ENCODE measurements around the gene PHYHIPL.

The PHYHIPL gene

GRCh38 chr10:59177031-59177797 is 771 bp downstream of the PHYHIPL start:
- Histone ChIP-seq H3K9me3 (ENCODE audit: insufficient read depth, low read length) (no peaks in the 10 kb centered on the region), H3K4me3 (ENCODE audit: low read length) (no peak overlapping the region), H3K27ac (ENCODE audit: low read length) (no peak overlapping the region), H2AFZ (ENCODE audit: low read depth, low read length) (no peak overlapping the region), H4K20me1 (ENCODE audit: insufficient read depth, low read length) (no peaks in the 10 kb centered on the region), H3K9ac (ENCODE audit: low read length) (no peak overlapping the region), H3K4me1 (ENCODE audit: low read length) (no peaks in the 10 kb centered on the region), H3K27me3 (ENCODE audit: low read depth, low read length) (no peaks in the 10 kb centered on the region), H3K4me2 (ENCODE audit: low read length) (no peak overlapping the region), H3K36me3 (replicated peaks; ENCODE audit: low read depth, low read length) (no peaks in the 10 kb centered on the region), H3K79me2 (ENCODE audit: low read length) (no peaks in the 10 kb centered on the region)
- no peak for TF ChIP-seq EZH2phosphoT487 (IDR thresholded peaks at IDR 0.05; ENCODE audit: low read depth)
- TF ChIP-seq CTCF (IDR thresholded peaks at IDR 0.05; ENCODE audit: low read depth, low read length): no peak

- Histone ChIP-seq H4K20me1 (ENCODE audit: insufficient read depth, low read length) (no peaks in the 10 kb centered on the region), H3K36me3 (replicated peaks; ENCODE audit: low read depth, low read length) (no peaks in the 10 kb centered on the region), H2AFZ (ENCODE audit: low read depth, low read length) (no peak overlapping the region), H3K27ac (ENCODE audit: low read length) (no peak overlapping the region), H3K4me2 (ENCODE audit: low read length) (no peak overlapping the region), H3K79me2 (ENCODE audit: low read length) (no peaks in the 10 kb centered on the region), H3K27me3 (ENCODE audit: low read depth, low read length) (no peaks in the 10 kb centered on the region), H3K4me3 (ENCODE audit: low read length) (no peak overlapping the region), H3K9ac (ENCODE audit: low read length) (no peak overlapping the region), H3K4me1 (ENCODE audit: low read length) (no peaks in the 10 kb centered on the region), H3K9me3 (ENCODE audit: insufficient read depth, low read length) (no peaks in the 10 kb centered on the region)
- no peak for TF ChIP-seq EZH2phosphoT487 (IDR thresholded peaks at IDR 0.05; ENCODE audit: low read depth)
- TF ChIP-seq CTCF (IDR thresholded peaks at IDR 0.05; ENCODE audit: low read depth, low read length): no peak
Measured at GRCh38 chr10:59177836-59178235, 1.4 kb downstream of the PHYHIPL start.

GRCh38 chr10:59179068-59179467 is 2.6 kb downstream of the PHYHIPL start:
- Histone ChIP-seq H4K20me1 (ENCODE audit: insufficient read depth, low read length) (no peaks in the 10 kb centered on the region), H3K79me2 (ENCODE audit: low read length) (no peaks in the 10 kb centered on the region), H3K27ac (ENCODE audit: low read length) (no peak overlapping the region), H3K9me3 (ENCODE audit: insufficient read depth, low read length) (no peaks in the 10 kb centered on the region), H3K27me3 (ENCODE audit: low read depth, low read length) (no peaks in the 10 kb centered on the region), H3K4me3 (ENCODE audit: low read length) (no peak overlapping the region), H3K4me2 (ENCODE audit: low read length) (no peak overlapping the region), H2AFZ (ENCODE audit: low read depth, low read length) (no peak overlapping the region), H3K9ac (ENCODE audit: low read length) (no peak overlapping the region), H3K36me3 (replicated peaks; ENCODE audit: low read depth, low read length) (no peaks in the 10 kb centered on the region), H3K4me1 (ENCODE audit: low read length) (no peaks in the 10 kb centered on the region)
- TF ChIP-seq CTCF (IDR thresholded peaks at IDR 0.05; ENCODE audit: low read depth, low read length): no peak
- TF ChIP-seq EZH2phosphoT487 (IDR thresholded peaks at IDR 0.05; ENCODE audit: low read depth): no peak

- H3K27ac ChIP-seq (ENCODE audit: low read length): no peak overlapping the region
- no peaks in the 10 kb centered on the region for H3K79me2 ChIP-seq (ENCODE audit: low read length)
- TF ChIP-seq CTCF (IDR thresholded peaks at IDR 0.05; ENCODE audit: low read depth, low read length): no peak
- no peak for TF ChIP-seq EZH2phosphoT487 (IDR thresholded peaks at IDR 0.05; ENCODE audit: low read depth)
- no peaks in the 10 kb centered on the region for H3K9me3 ChIP-seq (ENCODE audit: insufficient read depth, low read length)
- no peak overlapping the region for H3K9ac ChIP-seq (ENCODE audit: low read length)
- H3K4me2 ChIP-seq (ENCODE audit: low read length): no peak overlapping the region
- H3K27me3 ChIP-seq (ENCODE audit: low read depth, low read length): no peaks in the 10 kb centered on the region
- H4K20me1 ChIP-seq (ENCODE audit: insufficient read depth, low read length): no peaks in the 10 kb centered on the region
- H3K36me3 ChIP-seq (replicated peaks; ENCODE audit: low read depth, low read length): no peaks in the 10 kb centered on the region
- H3K4me1 ChIP-seq (ENCODE audit: low read length): no peaks in the 10 kb centered on the region
- no peak overlapping the region for H2AFZ ChIP-seq (ENCODE audit: low read depth, low read length)
- H3K4me3 ChIP-seq (ENCODE audit: low read length): no peak overlapping the region
Measured at GRCh38 chr10:59180689-59181270, 4.3 kb downstream of the PHYHIPL start.

All from OCI-LY3 (cell line).